ENCODE results near the gene LIMCH1. TPM values are rescaled to one million over a fixed set of nuclear protein-coding genes. Genes with fewer than 3 reads are reported as not detected.

Gene LIMCH1
- total and polyA plus RNA-seq, 2 of the 8 experiments (the other 6 are each of a cell fraction or from before 2014, with no cell fraction given), result 2.7 to 3.0 TPM

- no peak overlapping the region for H3K27ac ChIP-seq (ENCODE audit: low read depth, low read length)
- no peak overlapping the region for H2AK5ac ChIP-seq (ENCODE audit: low read depth, low read length)
- H3K18ac ChIP-seq (ENCODE audit: extremely low read depth, low read length), result no peak overlapping the region
- H3K4ac ChIP-seq (replicated peaks; ENCODE audit: insufficient read length, low read depth, low read length), result no peak overlapping the region
- no peak overlapping the region for H4K5ac ChIP-seq (ENCODE audit: insufficient read length, low read depth, low read length)
- no peaks in the 10 kb centered on the region for H3K23me2 ChIP-seq (ENCODE audit: low read depth, low read length)
- no peak overlapping the region for H3K4me2 ChIP-seq (ENCODE audit: insufficient read depth in 1 of 2, low read depth in 2 of 2, low read length in 2 of 2)
- H3K4me1 ChIP-seq (replicated peaks in 1 of 4; ENCODE audit: control insufficient read depth in 3 of 4, insufficient read depth in 4 of 4, low read length in 3 of 4), result no peaks in the 10 kb centered on the region
- no peak overlapping the region for H2BK12ac ChIP-seq (ENCODE audit: low read depth, low read length)
- no peak overlapping the region for H2AFZ ChIP-seq (ENCODE audit: low read length)
- no peak overlapping the region for H3K14ac ChIP-seq (ENCODE audit: insufficient read length)
- 92% methylated on average over 3 of the region's 3 CpGs; no CpG with 5 or more reads in 1 of the 2 experiments for WGBS, 2 experiments (ENCODE audit: extremely low coverage in 1 of 2, insufficient coverage in 1 of 2, insufficient read length in 1 of 2, insufficient replicate concordance in 2 of 2, low coverage in 1 of 2, low lambda C conversion rate in 2 of 2, missing lambda C conversion rate in 1 of 2)
- no peak overlapping the region for H3K9ac ChIP-seq (replicated peaks in 1 of 4; ENCODE audit: extremely low read depth in 1 of 4, low read depth in 3 of 4, low read length in 3 of 4)
- no peak for TF ChIP-seq POU5F1 (IDR thresholded peaks at IDR 0.05; ENCODE audit: low read depth, low read length)
- no peak overlapping the region for H2BK20ac ChIP-seq (ENCODE audit: low read length)
- H3K4me3 ChIP-seq (ENCODE audit: extremely low read depth in 1 of 4, insufficient read depth in 2 of 4, low read depth in 3 of 4, low read length in 4 of 4), result no peak overlapping the region
- H3K9me3 ChIP-seq (ENCODE audit: insufficient read depth in 2 of 2, low read depth in 1 of 2, low read length in 1 of 2), result no peaks in the 10 kb centered on the region
- H3K36me3 ChIP-seq (ENCODE audit: control insufficient read depth in 2 of 4, insufficient read depth in 4 of 4, low read length in 3 of 4), result no peaks in the 10 kb centered on the region
- no peak overlapping the region for H2BK15ac ChIP-seq (ENCODE audit: low read length)
- POLR2A ChIA-PET (ENCODE audit: partially characterized antibody), result no interaction called here
- H3K56ac ChIP-seq (replicated peaks; ENCODE audit: insufficient read length, low read depth, low read length), result no peak overlapping the region
- CTCF ChIA-PET (ENCODE audit: partially characterized antibody), result no interaction called here
- no peak overlapping the region for H3K23ac ChIP-seq (ENCODE audit: insufficient read length)
- H4K20me1 ChIP-seq (replicated peaks in 1 of 2; ENCODE audit: control insufficient read depth in 1 of 2, insufficient read depth in 2 of 2, low read length in 2 of 2), result no peaks in the 10 kb centered on the region
- H4K8ac ChIP-seq (ENCODE audit: extremely low read depth, insufficient read depth, low read length), result no peak overlapping the region
- DNase-seq (ENCODE audit: low read depth in 1 of 2, low spot score in 2 of 2), result no peak
- no peak overlapping the region for H2BK120ac ChIP-seq (replicated peaks; ENCODE audit: low read depth, low read length)
- H2BK5ac ChIP-seq (ENCODE audit: low read depth, low read length), result no peak overlapping the region
- no peak overlapping the region for H4K91ac ChIP-seq (replicated peaks; ENCODE audit: insufficient read length, low read length)
- no peaks in the 10 kb centered on the region for H3K27me3 ChIP-seq (replicated peaks in 1 of 4; ENCODE audit: control insufficient read depth in 3 of 4, extremely low read depth in 1 of 4, insufficient read depth in 3 of 4, low read length in 3 of 4)
- no peak for FAIRE-seq
- H3K79me2 ChIP-seq (ENCODE audit: control insufficient read depth in 1 of 2, insufficient read depth in 2 of 2, low read length in 2 of 2), result no peaks in the 10 kb centered on the region
- no peaks in the 10 kb centered on the region for H3K79me1 ChIP-seq (ENCODE audit: low read depth, low read length)
These were observed 65.0 kb downstream of the LIMCH1 start for GRCh38 chr4:41602886-41603498.
